HG02885 (cell line): ENCODE data around the gene TLCD3B.
A peak's percentile ranks its signal among the peaks of the same experiment; 100 is the strongest.
"Not testable (repeated sequence)": the region's sequence is repeated elsewhere in the genome, so short reads cannot be mapped to it uniquely, and the experiment has no call there.

Experiments
- ATAC-seq: cut with Tn5 transposase; IDR thresholded peaks from one replicate; pipeline ENCODE4 v1.9.1; 2021; ENCODE audit warnings: mild to moderate bottlenecking; ENCODE audit not compliant: unreplicated experiment, poor library complexity

The TLCD3B gene

DNA sequence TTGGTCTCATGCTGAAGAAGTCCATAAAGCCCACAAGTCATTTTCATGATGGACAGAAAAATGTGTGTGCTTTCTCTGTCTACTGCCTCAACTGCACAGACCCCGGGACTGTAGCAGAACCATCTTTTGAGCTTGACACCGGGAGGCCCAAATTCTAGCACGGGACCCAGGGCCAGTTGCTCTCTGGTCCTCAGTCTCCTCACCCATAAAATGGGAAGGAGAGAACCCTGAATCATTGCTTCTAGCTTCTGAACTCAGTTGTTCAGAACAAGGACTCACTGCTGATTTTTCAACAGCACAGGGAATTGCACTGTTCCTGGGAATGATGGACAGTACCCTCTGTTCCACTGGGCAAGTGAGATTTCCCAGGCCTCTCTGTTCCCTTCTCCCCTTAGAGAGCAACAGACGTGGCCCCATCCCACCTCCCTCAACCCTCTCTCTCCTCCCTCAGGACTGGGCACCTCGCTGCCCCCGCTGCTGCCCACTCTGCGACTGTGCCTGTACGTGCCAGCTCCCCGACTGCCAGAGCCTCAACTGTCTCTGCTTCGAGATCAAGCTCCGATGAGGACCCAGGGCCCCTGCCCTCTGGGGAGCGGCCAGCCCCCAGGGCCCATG lies 32.3 kb upstream of the TLCD3B start:
- ATAC-seq: no peak

DNA sequence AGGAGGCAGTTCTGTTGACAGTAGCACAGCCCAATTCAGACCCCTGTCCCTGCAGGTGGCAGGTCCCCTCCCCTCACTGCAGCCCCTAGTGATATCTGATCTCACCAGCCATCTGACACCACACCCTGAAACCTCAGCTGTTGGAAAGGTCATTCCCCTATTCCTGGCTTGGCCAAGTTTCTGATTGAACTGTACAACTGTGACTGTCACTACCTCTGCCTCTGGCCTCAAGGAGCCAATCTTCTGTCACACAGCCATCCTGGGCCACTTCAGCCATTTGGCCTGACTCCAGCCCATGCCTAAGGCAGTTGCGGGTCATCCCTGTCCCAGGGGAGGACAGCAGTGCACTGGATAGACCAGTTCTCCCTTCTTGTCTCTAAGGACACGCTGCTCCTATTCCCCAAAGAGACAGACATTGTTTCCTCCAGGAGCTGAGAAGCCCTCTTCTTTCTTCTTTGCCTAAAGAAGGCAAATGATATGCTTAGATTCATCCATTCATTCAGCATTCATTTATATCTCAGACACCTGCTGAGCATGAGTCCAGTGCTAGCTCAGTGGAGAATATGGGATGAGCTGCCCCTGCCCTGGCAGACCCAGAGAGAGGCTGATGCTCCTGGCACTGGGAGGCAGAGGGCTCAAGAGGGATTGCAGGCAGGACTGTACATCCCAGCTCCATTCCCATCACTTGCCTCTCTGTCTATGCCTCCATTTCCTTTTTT lies 29.9 kb upstream of the TLCD3B start:
- ATAC-seq: no peak

GRCh38 chr16:30060346-30060745 lies 29.3 kb upstream of the TLCD3B start:
- no peak for ATAC-seq

DNA sequence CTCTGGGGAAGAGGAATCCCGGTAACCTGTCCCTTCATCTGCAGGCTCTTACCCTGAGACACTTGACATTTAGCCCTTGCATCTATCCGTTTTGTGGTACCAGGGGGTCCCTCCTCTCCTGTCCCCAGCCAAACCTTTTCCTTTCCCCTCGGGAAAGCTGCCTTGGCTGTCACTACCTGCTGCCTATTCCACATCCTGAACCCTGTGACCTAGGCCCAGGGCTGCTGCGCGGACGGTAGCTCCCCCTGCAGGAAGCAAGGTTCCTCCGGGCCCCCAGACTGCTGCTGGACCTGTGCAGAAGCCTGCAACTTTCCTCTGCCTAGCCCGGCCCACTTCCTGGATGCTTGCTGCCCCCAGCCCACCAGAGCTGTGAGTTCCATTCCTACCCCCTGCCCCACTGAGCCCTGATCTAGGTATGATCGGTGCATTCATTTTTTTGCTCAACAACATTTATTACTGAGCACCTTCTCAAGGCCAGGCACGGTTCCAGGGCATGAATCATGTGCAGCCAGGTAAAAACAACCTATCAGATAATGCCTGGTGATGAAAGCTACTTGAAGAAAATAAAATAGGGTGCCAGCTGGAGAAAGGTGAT lies 24.0 kb upstream of the TLCD3B start:
- no peak for ATAC-seq

DNA sequence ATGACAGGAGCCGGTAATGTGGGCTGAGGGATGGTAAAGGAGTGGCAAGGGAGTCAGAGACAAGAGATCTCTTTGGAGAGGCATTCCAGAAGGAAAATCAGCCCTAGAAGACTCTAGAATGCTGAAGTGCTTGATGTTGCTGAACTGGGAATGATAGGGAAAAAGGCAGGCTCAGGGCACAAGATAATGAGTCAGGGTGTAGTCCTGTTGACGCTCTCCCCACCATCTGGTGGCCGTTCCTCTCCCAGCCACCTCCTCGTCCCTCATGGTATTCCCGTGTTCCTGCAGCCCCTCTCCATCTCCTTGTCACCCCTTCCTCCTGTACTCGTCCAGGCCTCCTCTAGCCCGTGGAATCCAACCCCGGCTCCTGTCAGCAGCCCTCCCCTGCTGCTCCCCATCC lies 23.4 kb upstream of the TLCD3B start:
- ATAC-seq: no peak

- ATAC-seq: peak; percentile 16
These were observed 22.4 kb upstream of the TLCD3B start for GRCh38 chr16:30053376-30054015.

DNA sequence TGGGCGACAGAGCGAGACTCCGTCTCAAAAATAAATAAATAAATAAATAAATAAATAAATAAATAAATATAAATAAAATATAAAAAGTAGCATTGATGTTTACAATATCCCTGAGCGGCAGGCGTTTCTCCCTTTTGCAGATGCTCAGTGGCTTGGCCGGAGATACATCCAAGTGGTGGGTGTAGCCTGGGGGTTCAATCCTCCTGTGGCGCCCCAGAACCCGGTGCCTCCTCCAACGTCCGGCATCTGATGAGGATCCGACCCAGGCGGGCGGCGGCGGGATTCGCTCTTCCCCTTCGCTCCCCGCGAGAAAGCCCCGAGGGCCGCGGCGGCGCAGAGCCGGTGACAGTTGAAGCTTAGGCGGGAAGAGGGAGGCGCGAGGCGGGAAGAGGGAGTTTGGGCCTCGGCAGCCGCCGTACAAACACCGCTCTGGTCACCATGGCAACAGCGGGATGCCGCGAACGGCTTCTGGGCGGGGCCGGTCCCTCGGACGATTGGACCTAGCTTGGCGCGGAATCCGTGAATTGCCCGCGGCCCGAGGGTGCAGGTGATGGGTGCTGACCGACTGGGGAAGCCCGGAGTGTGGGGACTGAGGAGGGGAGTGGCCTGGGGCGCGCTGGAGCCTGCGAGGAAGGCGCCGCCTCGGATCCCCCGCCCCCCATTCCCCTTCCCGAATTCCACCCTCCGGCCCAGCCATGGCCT lies 21.8 kb upstream of the TLCD3B start:
- ATAC-seq: peak; percentile 73

DNA sequence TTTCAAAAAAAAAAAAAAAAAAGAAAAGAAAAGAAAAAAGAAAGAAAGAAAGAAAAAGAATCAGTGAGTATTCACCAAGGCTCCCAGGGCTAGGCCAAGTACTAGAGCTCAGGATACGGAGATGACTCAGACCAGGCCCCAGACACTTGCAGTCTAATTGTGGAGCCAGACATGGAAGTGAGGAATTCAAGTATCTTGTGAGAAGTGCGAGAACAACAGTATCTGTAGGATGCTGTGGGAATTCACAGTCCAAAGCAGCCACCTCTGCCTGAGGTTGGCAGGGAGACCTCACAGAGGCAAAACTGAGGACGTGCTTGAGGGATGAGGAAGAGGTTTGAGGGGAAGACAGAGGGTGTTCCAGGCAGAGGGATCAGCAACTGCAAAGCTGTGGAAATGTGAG lies 20.4 kb upstream of the TLCD3B start:
- no peak for ATAC-seq

DNA sequence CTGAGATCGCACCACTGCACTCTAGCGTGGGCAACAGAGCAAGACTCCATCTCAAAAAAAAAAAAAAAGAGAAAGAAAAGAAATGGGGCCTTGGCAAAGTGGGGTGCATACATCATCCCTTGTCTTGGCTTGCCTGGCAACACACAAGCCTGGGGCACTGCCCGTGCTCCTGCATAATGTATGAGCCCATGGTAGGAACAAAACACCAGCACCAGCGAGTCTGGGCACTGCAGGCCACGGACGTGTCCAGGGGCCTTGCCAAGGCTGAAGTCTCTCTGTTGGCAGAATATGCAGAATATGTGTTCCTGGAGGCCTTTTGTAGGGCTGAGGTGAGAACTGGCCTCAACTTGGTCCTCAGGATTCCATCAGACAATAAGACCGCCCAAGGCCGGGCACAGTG lies 18.8 kb upstream of the TLCD3B start:
- ATAC-seq: no peak

DNA sequence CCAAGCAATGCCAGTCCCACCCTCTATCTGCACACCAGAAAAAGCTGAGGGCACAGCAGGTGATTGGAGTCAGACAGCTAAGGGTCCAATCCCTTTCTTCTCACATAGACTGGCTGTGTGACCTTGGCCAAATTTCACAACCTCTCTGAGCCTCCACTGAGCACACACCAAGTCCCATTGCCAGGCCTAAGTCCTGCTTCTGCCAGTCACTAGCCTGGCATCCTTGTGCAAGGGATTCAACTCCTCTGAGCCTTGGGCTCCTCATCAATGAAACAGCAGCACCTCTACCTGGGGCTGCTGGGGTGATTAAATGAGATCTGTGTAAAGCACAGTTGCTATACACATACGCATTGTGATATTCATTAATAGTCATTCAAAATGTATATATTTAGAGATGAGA lies 15.5 kb upstream of the TLCD3B start:
- no peak for ATAC-seq

DNA sequence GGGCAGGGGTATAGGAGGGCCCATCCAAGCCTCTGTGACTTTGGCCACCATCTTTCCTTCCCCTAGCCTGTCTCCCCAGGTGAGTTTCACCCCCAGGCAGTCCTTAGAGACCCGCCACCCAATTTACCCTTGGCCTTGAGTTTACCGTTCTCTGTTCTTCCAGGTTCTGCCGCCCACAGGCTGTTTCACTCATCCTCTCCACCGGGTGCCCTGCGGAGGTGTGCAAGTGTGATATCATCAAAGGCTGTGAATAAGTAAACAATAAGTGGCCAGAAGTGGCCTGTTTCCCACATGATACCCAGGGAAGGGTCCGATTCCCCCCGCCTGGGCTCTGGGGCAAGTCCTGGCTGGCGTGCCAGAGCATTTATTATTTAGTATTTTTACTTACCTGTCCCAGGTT lies 15.1 kb upstream of the TLCD3B start:
- no peak for ATAC-seq

DNA sequence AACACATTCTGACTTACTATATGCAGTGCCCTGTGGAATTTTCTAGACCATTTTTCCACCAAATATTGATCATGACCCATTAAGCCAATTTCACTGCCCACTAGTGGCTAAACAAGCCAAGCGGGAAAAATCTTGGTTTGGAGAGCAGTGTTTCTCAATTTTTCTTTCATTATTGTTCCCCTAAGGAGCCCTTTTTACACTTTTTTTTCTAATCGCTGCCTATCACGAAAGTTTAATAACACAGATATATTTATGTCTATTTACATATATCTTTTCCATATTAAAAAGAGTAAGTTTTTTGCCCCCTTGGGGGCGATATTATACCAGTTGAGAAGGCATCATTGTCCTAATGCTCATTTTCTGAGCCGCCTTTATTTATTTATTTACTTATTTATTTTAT lies 10.8 kb upstream of the TLCD3B start:
- ATAC-seq: no peak

- not testable (repeated sequence) for ATAC-seq
These were observed 9.6 kb upstream of the TLCD3B start for GRCh38 chr16:30040690-30041089.

- ATAC-seq: no peak
These were observed 9.2 kb upstream of the TLCD3B start for GRCh38 chr16:30040221-30040620.

GRCh38 chr16:30033270-30033669 lies 2.2 kb upstream of the TLCD3B start:
- no peak for ATAC-seq

GRCh38 chr16:30032083-30032819 lies 1.2 kb upstream of the TLCD3B start:
- ATAC-seq: no peak

DNA sequence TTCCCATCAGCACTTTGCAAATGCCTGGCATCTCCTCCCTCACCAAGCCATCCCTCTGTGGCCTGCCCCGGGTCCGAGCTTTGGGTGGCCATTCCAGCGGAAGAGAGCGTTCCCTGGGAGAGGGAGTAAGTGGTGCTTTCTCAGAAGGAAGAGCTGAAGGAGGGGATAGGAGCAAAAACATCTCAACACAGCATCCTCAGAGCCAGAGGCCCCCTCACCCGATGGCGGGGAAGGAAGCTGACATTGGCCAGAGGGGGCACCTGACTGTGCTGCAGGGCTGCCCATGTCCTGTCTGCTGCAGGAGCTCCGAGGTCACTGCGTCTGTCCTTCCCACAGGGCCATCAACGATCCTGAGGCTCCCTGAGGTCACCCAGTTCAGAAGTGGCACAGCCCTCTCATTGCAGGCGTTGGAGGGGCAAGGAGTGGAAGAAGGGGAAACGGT lies 427 bp upstream of the TLCD3B start:
- ATAC-seq: no peak

DNA sequence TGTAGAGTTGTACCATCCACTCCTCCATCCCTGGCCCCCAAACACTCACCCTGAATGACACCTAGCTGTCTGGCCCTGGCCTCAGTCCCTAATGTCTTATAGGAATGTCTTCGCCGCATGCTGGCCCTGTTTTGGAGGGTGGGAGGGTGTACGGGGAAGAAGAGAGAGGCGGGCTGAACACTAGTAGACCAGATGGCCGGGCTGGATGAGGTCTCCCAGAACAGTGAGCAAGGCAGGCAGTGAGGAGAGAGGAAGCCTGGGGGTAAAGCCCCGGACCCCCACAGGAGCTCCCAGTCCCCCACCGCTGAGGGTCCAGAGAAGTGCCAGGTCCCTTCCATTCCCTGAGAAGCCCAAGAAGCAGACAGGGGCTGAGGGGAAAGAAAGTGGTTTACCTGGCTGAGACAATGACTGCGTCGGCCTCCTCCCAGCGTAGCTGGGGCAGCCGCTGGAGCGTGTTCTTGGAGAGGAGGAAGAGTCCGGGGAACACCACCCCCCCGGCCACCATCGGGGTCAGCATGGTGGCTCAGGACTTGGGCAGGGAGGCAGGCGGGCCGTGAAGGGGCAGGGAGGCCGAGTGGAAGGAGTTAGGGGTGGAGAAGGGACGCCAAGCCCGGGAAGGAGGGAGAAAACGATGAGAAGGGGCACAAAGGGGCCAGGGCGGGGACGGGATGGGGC lies 923 bp downstream of the TLCD3B start:
- no peak for ATAC-seq

DNA sequence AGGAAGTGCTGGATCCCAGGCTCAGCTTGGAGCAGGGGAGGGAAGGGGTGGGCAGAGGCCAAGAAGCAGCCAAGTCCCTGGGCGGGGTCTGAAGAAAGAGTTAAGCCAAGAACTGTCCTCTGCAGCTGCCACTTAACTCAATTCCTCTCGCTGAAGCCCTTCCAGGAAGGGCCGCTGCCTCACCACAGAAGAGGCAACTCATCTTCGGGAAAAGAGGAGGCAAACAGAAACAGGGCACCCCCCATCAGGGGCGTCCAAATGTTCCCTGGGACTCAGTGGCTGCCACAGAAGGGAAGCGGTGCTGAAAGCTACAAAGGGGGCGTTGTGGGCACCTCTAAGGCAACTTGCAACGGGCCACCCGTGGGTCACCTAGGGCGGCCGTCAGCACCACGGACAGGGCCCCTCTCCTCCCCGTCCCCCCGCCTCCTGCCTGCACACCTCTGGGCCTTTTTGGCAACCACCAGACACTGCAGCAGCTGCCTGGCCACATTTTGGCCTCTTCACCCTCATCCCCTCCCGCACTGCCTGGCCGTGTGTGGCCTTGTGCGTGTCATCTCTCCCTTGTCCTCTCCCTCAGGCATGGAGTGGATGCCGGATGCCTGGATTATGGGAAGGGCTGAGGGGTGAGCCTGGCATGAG lies 2.5 kb downstream of the TLCD3B start:
- ATAC-seq: no peak
